Right cardiac atrium (tissue), 5 donors: Measurements from ENCODE around the gene TMCC2. TPM values are rescaled to one million over a fixed set of nuclear protein-coding genes. Genes with fewer than 3 reads are reported as not detected.
"Not testable (repeated sequence)": the region's sequence is repeated elsewhere in the genome, so short reads cannot be mapped to it uniquely, and the experiment has no call there.

ENCODE experiments used
- ATAC-seq, 2 donors: fragments of 200-7000 bp; cut with Tn5 transposase; one replicate each; pipeline versions ENCODE4 v1.8.0 to v1.9.1; 2020; ENCODE audit warnings: moderate library complexity in 2 of 2, mild to moderate bottlenecking in 1 of 2
- DNase-seq, 3 donors: peaks; one replicate each; pipeline ENCODE4 v3.0.0-alpha.2; 2020
- H3K27ac ChIP-seq: one replicate; pipeline ENCODE4 v1.5.1; 2013; ENCODE audit warnings: mild to moderate bottlenecking, low read length, control low read depth, moderate library complexity
- H3K27me3 ChIP-seq: one replicate; pipeline ENCODE4 v1.6.1; 2013; ENCODE audit not compliant: control insufficient read depth, insufficient read depth
- H3K4me1 ChIP-seq: one replicate; pipeline ENCODE4 v1.6.1; 2013; ENCODE audit warnings: low read length; ENCODE audit not compliant: control insufficient read depth, insufficient read depth
- H3K4me3 ChIP-seq: one replicate; pipeline ENCODE4 v1.5.1; 2013; ENCODE audit warnings: low read length, control low read depth
- H3K9me3 ChIP-seq: one replicate; pipeline ENCODE4 v1.6.1; 2013; ENCODE audit warnings: low read length; ENCODE audit not compliant: control insufficient read depth
- whole genome bisulfite sequencing: extraction: QIAGEN DNeasy Blood & Tissue Kit; methylation state at CpG from one replicate; pipeline ENCODE4 v1.1.7; 2013; 5-methylcytosine and 5-hydroxymethylcytosine counted together
- intact Hi-C, 4 donors: fragments of 100-400 bp; cut with DNase I; formaldehyde crosslinking; loops; one replicate each; pipeline versions ENCODE4 v1.11.0 to v1.14.0; 2022 to 2023
- polyA plus RNA-seq: library from polyadenylated mRNA; stranded (reverse); fragments of 200-250 nt; gene quantifications from one replicate; pipeline ENCODE4 v1.2.3, GENCODE V29; 2013
- total RNA-seq, 4 donors: library from RNA; stranded (reverse); fragmentation: NEBNext Ultra II Directional; extraction: Animal tissue kit (Norgen Biotek cat#: 25700); gene quantifications; one replicate each; pipeline ENCODE4 v1.2.1, GENCODE V29; 2021
- donor health status: healthy with polysubstance abuse.
- donor health status: DM: no; HTN: yes; CAD: no.
- donor health status: DM: no; HTN: no; CAD: no.
- donor health status: DM: no; HTN: yes; CAD: no; lungs with severe emphysema.
- donor health status: DM: yes; HTN: yes; CAD: no.

TMCC2 gene
- total and polyA plus RNA-seq, 5 donors: 6.5 to 15.9 (median 14.9) TPM

DNA sequence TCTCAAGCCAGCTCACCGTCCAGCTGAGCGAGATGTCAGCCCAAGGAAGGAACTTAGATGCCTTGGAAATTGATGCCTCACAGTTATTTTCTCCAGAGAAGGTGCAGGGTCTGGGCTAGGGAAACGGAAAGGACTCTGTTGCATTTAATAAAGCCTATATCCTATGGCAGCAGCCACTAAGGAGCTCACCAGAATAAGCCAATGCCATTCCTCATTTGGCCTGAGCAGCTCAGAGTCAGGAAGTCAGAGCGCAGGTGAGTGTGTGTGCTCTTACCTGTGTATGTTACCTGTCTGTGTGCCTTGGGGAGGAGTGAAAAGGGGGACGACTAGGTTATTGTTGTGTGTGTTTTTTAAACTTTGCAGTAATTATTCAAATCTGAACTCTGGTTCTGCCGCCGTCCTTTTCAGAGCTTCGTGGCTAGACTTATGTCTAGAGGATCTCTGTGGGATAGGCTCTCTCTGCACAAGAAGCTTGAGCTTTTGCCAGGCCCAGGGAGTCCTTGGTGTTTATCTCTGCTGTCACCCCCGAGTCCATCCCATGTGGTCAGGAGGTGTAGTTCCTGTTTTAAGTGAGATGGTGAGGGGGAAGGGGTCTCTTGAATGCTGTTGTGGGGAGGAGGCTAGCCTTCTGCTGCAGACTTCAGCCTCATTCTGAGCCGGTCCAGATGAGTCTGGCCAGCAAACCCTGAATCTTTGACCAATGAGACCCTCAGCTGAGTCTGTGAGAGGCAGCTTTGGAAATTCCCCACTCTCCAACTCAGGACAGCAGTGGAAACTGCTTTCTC, 2.4 kb downstream of the TMCC2 start:
- Histone ChIP-seq H3K27me3 (no peaks in the 10 kb centered on the region), H3K9me3 (no peaks in the 10 kb centered on the region), H3K4me3 (peak overlapping the region; percentile 25), H3K4me1 (peaks cover 4% of the 10 kb centered on the region), H3K27ac (no peak overlapping the region)
- WGBS: 36% methylated on average over 10 of the region's 10 CpGs
- intact Hi-C loops: no loop called here
- peak in 1 of 2 donors; percentile 3 for ATAC-seq
- no peak for DNase-seq

DNA sequence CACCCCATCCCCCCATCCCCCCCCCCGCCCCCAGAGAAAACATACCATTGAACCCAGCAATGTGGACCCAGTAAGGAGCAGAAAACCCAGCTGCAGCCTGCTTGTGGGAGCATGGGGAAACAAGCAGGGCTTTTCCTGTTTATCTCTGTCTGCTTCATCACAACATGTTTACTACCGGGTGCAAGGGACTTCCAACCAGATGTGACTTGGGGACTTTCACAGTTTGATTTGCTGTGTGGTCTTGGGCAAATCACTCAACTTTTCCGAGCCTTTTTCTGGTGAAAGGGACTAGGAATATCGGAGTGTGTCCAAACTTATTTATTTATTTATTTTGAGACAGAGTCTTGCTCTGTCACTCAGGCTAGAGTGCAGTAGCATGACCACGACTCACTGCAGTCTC, 3.2 kb downstream of the TMCC2 start:
- no peak for ATAC-seq
- no peak overlapping the region for H3K4me3 ChIP-seq
- no peaks in the 10 kb centered on the region for H3K27me3 ChIP-seq
- no peak overlapping the region for H3K27ac ChIP-seq
- intact Hi-C loops: no loop called here
- peaks cover 8% of the 10 kb centered on the region for H3K4me1 ChIP-seq
- WGBS: 73% methylated on average over 5 of the region's 5 CpGs
- H3K9me3 ChIP-seq: no peaks in the 10 kb centered on the region
- DNase-seq: no peak

DNA sequence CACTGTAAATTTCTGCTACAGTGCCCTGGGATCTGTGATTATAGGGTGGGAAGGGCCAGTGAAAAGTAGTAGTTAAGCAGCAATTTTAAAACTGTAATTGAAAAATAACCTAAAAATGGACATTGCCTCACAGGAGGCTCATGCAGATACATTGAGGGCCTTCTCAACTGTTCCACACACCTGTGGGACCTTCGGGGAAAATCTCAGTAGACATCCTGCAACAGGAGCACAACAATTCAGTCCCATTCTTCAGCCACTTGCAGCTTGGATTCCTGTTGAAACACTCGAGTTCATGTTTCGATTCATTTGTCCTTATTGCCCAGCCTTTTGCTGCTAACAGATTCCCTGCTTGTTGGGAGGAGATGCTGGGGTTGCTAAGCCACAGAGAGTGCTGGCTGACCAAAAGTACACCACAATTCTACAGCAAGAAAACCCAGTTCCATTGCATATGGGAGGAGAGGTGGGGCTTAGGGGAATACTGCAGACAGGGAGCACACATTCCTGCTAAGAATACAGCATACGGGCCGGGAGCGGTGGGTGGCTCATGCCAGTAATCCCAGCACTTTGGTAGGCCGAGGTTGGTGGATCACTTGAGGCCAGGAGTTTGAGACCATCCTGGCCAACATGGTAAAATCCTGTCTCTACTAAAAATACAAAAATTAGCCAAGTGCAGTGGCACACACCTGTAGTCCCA, 4.5 kb downstream of the TMCC2 start:
- Histone ChIP-seq H3K27ac (no peak overlapping the region), H3K4me1 (peaks cover 12% of the 10 kb centered on the region), H3K9me3 (no peaks in the 10 kb centered on the region), H3K27me3 (no peaks in the 10 kb centered on the region), H3K4me3 (no peak overlapping the region)
- ATAC-seq (no peak), DNase-seq (no peak)
- whole genome bisulfite sequencing: 89% methylated on average over 7 of the region's 7 CpGs
- intact Hi-C loops: no loop called here

DNA sequence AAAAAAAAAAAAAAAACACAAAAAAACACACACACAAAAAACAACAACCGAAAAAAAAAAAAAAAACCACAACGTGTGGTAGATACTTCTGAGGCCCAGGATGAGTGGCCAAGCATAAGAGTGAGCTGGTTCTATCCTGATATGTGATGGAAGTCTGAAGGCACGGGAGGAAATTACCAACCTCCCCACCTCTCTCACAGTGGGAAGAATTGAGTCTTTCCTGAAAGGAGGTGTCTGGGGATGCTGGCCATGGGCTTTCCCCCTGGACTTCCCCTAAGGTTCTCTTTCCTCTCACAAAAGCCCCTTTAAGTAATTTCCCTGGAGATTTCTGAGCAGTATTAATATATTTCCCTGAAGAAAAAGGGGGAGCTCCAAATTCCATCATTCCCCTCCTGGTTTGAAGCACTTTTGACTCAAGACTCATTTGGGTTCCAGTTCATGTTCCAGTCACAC, 5.2 kb downstream of the TMCC2 start:
- no peak for ATAC-seq
- intact Hi-C loops: no loop called here
- Histone ChIP-seq H3K4me3 (no peak overlapping the region), H3K27me3 (no peaks in the 10 kb centered on the region), H3K9me3 (no peaks in the 10 kb centered on the region), H3K27ac (no peak overlapping the region), H3K4me1 (peaks cover 14% of the 10 kb centered on the region)
- 62% methylated on average over 3 of the region's 3 CpGs for WGBS
- no peak for DNase-seq

DNA sequence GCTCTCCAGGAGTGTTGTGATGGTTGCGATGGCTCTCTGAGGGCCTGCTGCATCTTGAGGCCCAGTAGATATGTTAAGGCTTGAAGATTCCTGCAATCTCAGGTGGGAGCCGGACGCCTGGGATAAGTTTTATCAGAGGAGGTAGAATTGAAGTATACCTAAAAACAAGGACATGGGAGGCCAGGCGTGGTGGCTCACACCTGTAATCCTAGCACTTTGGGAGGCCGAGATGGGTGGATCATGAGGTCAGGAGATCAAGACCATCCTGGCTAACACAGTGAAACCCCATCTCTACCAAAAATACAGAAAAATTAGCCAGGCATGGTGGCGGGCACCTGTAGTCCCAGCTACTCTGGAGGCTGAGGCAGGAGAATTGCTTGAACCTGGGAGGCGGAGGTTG, 6.2 kb downstream of the TMCC2 start:
- H3K9me3 ChIP-seq, H3K27ac ChIP-seq, H3K4me3 ChIP-seq, DNase-seq, ATAC-seq, intact Hi-C loops, H3K27me3 ChIP-seq: not testable (repeated sequence)
- WGBS: 96% methylated on average over 7 of the region's 7 CpGs
- H3K4me1 ChIP-seq: peaks cover 14% of the 10 kb centered on the region

DNA sequence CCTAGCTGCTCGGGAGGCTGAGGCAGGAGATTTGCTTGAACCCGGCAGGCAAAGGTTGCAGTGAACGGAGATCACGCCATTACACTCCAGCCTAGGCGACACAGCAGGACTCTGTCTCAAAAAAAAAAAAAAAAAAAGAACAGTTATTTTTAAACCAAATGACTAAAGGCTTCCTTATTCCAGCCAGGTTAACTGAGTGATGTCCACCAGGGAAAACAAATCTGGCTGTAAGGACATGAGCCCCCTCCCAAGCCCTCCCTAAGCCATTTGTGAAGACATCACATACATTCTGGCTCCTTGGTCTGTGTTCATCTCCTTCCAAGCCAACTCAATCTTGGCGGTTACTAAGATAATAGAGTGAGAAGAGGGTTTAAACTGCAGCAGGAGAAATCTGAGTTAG, 8.2 kb downstream of the TMCC2 start:
- Histone ChIP-seq H3K27me3 (no peaks in the 10 kb centered on the region), H3K27ac (no peak overlapping the region), H3K9me3 (no peaks in the 10 kb centered on the region), H3K4me3 (no peak overlapping the region), H3K4me1 (peaks cover 16% of the 10 kb centered on the region)
- no peak for DNase-seq
- ATAC-seq: peak in 1 of 2 donors; percentile 28
- WGBS: 53% methylated on average over 6 of the region's 6 CpGs
- intact Hi-C loops: no loop called here

DNA sequence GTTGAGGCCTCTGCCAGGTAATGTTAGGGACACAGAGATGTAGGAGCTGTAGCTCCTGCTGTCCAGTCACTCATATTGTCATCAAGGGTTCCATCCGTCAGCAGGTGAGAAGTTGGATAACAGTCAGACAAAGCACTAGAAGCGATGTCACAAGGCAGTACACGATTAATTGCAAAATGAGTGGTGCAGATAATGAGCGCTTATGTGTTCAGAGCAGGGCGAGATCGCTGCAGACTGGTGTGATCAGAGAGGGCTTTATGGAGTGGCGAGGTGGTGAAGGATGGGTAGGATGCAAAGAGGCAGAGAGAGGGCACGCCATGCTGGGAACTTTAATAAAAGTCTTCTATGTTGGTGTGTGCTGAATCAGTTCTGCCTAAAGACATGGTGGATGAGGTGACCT, 8.8 kb downstream of the TMCC2 start:
- Histone ChIP-seq H3K9me3 (no peaks in the 10 kb centered on the region), H3K27me3 (no peaks in the 10 kb centered on the region), H3K27ac (peak overlapping the region; percentile 76), H3K4me3 (no peak overlapping the region), H3K4me1 (peaks cover 16% of the 10 kb centered on the region)
- DNase-seq: no peak
- ATAC-seq: peak; percentile 37 to 42
- intact Hi-C loops: no loop called here
- WGBS: 66% methylated on average over 8 of the region's 8 CpGs

DNA sequence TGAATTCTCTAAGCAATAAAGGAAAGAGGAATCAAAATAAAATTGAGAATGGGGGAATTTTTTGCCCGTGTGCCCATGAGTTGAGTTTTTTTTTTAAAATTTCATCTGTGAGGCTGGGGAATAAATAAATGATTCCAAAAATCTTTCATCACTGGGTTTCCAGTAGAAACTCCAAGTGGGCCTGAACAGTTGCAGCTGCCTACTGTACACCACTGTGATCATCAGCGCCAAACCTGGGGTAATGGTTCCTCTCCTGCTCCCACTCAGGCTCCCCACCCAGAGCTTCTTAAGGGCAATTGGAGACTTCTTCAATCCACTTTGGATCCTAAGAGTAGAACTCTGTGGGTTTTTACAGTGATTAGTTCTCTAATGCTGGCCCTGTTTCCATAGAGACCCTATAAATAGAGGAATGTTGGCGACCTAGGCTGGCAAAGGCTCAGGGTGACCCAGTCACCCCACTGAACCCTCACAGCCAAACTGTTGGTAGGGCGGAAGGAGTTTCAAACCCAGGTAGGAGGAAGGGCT, 9.3 kb downstream of the TMCC2 start:
- H3K27ac ChIP-seq: peak overlapping the region; percentile 76
- intact Hi-C loops: no loop called here
- no peaks in the 10 kb centered on the region for H3K9me3 ChIP-seq
- DNase-seq (no peak), ATAC-seq (no peak)
- 71% methylated on average over 4 of the region's 4 CpGs for WGBS
- H3K27me3 ChIP-seq: no peaks in the 10 kb centered on the region
- peaks cover 16% of the 10 kb centered on the region for H3K4me1 ChIP-seq
- no peak overlapping the region for H3K4me3 ChIP-seq

DNA sequence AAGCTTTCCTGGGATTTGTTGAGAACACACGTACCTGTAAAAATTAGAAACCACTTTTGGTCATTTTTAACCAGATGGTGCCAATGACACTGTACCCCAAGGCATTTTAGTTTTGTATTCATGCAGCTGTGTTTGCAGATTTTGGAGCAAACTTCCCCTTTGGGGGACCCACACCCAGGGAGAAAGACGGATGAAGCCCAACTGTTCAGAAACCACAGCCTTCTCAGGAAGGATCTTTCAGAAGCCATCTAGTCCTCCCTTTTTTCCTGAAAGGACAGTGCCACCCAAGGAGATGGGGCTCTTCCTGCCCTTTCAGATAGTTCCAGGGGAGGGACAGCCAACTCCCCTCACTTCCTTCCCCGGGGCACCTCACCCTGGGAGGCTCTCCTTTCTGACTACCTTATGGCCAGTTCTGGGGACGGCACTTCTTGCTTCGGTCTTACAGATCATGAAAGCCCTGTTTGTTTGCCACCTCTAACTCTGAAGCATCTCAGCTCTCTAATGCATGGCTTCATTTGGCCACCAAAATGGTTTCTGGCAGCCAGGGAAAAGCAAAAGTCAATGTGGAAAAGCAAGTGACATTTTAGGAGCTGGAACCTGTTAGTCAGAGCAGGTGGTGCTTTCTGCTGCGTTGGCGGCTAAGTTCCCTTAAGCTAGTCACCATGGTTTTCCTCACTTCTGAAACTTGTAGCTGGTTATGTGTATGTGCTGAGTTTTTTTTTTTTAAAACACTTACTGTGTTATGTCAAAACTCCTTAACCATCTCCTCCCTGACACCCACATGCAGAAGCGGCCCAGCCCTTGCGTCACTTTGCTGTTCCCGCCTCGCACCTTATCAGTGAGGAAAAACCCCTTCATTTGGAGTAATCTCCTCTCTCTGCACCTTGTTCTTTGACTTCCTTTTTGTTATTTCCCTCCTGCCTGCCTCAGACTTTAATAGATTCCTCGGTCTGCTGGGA, 10.1 kb downstream of the TMCC2 start:
- no peak overlapping the region for H3K4me3 ChIP-seq
- no peak for DNase-seq
- WGBS: 69% methylated on average over 12 of the region's 12 CpGs
- H3K4me1 ChIP-seq: peaks cover 16% of the 10 kb centered on the region
- no peak for ATAC-seq
- no peaks in the 10 kb centered on the region for H3K9me3 ChIP-seq
- no peaks in the 10 kb centered on the region for H3K27me3 ChIP-seq
- H3K27ac ChIP-seq: no peak overlapping the region
- intact Hi-C loops: no loop called here

DNA sequence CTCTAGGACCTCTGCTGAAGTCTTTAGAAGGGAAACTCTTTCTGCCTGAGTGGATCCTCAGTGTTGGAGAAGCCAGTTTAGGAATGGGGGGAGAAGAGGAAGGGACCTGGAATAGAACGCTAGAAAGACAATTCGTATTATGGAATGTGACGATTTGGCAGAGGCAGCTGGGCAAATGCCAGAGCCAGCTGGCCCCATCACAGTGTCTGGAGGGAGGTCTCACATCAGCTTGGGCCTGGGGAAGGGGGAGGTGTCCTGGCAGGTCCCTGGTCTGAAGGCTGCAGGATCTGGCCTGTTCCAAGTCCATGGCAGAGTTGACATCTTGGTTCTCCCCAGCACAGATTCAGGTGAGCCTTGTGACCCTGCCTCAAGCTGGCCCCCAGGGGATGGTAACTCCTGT, 11.3 kb downstream of the TMCC2 start:
- peak; percentile 13 to 14 for ATAC-seq
- intact Hi-C loops: no loop called here
- H3K4me1 ChIP-seq: peaks cover 16% of the 10 kb centered on the region
- WGBS: 33% methylated on average over 3 of the region's 3 CpGs
- no peak for DNase-seq
- H3K27ac ChIP-seq: no peak overlapping the region
- no peaks in the 10 kb centered on the region for H3K27me3 ChIP-seq
- H3K4me3 ChIP-seq: no peak overlapping the region
- H3K9me3 ChIP-seq: no peaks in the 10 kb centered on the region
